Retina (tissue), 1 donor: Measurements from ENCODE around the gene NBPF6.
"Not testable (repeated sequence)": the region's sequence is repeated elsewhere in the genome, so short reads cannot be mapped to it uniquely, and the experiment has no call there.

Experiments used
- DNase-seq: peaks from one replicate; pipeline ENCODE4 v3.0.0-alpha.2; 2016

NBPF6 gene

DNA sequence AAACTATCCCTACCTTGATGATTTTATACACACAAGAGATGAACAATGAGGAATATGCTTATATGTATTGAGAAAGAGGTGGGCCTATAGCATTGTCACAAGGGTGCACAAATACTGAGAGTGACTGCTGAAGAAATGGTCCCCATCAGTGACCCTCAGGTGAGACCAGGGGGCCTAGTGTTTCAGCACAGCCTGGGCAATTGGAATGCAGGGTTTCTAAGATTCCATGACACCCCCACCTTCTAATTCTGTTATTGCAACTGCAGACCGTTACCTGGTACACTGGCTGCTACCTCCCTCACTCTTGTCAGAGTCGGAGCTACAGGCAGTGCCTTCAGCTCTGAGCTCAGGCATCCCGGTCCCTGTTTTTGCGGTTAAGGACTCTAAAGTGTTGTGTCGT, at the start of gene NBPF6:
Gene NBPF6 (plus strand): TSS at position 301 of the 400 bp plus-strand sequence. CDS start 259 bp downstream, outside the sequence.
- DNase-seq, result not testable (repeated sequence)

DNA sequence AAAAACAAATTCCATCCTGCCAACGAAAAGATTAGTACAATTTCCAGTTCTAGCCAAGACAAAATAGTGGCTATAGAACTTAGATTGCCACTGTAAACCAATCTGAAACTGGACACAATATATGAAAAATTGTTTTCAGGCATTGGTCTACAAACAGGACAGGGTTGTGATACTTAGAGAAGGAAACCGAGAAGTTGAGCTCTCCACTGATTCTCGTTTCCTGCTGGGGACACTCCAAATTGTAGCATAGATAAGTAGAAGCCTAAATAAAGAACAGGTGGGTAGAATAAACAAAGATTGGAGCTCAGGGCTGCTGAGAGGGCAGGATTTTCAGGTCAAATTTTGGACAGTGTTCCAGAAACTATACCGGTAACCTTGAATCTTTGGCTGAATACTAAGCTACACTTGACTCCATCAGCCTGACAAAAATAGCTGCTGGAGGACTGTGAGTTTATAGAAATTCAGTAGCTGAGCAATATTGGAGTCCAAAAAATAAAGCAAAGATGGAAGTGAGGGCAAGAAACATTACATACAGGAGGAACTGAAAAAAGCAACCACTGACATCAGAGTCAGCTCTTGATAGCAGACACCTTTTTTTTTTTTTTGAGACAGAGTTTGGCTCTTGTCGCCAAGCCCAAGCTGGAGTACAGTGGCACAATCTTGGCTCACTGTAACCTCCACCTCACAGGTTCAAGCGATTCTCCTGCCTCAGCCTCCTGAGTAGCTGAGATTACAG, 38.9 kb upstream of the NBPF6 start:
- not testable (repeated sequence) for DNase-seq

- DNase-seq, result not testable (repeated sequence)
Observed at GRCh38 chr1:108420129-108420528, 30.0 kb upstream of the NBPF6 start.

DNA sequence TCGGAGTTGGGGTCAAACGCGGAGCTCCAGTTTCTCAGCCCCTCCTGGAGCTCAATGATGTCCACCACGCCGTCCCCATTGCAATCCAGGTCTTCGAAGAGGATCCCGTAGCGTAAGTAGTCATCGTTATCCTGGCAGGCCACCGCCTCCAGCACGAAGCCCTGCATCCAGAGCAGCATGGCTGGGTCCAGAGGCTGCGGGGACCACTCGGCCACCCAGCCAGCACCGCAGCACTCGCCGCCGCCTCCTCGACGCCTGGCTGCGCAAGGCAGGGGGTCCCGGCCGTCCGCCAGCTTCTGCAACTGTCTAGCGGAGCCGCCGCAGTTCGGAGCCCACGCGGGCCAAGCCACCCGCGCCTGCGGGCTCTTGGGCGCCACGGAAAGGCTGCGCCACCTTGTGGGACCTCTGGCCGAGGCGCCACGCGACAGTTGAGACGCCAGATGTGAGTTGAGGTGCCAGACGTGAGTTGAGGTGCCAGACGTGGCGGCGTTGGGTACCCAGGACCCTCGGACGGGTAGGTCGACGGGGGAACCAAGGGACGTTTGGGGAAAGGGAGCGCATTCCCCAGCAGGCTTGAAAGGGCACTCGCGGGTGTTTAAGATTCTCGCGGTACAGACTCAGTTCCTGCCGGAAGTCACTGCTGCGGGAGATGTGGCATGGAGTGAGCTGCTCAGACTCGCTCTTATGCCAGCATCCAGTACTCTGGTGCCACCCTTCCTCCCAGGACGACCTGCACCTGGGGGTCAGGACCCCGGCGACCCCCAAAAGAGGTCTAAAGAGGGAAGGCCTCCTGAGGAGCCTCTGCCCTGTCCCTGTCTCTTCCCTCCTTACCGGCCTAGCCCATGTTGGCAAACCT, 28.9 kb upstream of the NBPF6 start:
- DNase-seq, result not testable (repeated sequence)

- not testable (repeated sequence) for DNase-seq
Observed at GRCh38 chr1:108426877-108427276, 23.3 kb upstream of the NBPF6 start.

DNA sequence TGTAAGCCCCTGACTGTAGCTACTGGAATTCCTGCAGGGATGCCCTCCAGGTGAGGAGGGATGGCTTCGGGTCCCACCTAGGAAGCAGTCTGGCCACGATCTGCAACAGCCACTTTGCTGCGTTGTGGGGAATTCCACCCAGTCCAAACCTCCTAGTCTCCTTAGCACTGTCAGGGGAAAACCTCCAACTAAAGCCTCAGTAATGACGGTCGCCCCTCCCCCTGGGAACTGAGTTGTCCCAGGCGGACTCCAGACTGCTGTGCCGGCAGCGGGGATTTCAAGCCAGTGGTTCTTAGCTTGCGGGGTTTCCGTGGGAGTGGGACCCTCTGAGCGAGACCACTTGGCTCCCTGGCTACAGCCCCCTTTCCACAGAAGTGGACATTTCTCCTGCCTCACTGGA, 18.1 kb upstream of the NBPF6 start:
- DNase-seq, result not testable (repeated sequence)

DNA sequence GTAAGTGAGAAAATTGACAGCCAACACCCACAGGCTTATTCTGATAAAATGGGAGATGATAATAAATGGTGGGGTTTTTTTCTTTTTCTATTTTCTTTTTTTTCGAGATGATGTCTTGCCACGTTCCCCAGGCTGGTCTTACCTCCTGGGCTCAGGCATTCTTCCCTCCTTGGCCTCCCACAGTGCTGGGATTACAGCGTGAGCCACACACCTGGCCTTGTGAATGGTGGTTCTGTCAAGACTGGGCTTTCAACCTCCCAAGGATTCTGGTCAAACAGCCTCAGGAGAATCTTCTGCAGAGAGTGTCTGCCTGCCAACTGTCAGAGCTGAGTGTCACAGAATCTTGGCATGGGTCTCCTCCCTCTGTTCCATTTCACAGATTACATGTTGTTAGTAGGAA, 16.7 kb upstream of the NBPF6 start:
- DNase-seq, result not testable (repeated sequence)

DNA sequence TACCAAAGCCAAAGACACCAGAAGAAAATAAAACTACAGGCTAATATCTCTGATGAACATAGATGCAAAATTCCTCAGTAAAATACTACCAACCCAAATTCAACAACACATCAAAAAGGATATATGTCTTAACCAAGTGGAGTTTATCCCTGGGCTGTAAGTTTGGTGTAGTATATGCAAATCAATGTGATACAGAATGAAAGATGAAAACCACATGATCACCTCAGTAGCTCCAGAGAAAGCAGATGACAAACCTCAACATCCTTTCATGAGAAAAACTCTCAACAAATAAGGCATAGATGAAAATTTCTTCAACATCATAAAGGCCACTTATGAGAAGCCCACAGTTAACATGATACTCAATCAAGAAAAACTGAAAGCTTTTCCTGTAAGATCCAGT, 11.6 kb upstream of the NBPF6 start:
- not testable (repeated sequence) for DNase-seq

- DNase-seq, result not testable (repeated sequence)
Observed at GRCh38 chr1:108454521-108454920, 4.4 kb downstream of the NBPF6 start.

DNA sequence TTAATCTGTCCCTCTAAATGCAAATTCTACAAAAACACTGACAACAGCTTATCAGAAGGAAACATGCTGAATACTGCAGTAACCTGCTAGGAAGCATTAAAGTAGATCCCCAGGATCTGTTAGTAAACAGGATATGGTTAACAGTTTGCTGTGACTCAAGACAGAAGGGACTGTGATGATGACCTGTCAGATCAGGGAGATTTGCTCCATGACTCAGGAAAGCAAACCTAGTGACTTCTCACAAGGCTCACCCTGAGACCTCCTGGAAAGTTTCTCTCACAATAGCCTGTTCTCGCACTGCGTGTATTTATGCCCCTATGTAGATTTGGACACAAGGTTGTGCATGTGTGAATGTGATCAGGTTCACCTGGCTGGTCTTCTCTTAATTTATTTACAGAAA, 8.5 kb downstream of the NBPF6 start:
- DNase-seq, result not testable (repeated sequence)

GRCh38 chr1:108461758-108462157, 11.6 kb downstream of the NBPF6 start:
- DNase-seq, result not testable (repeated sequence)

- not testable (repeated sequence) for DNase-seq
Observed at GRCh38 chr1:108463962-108464361, 13.8 kb downstream of the NBPF6 start.

DNA sequence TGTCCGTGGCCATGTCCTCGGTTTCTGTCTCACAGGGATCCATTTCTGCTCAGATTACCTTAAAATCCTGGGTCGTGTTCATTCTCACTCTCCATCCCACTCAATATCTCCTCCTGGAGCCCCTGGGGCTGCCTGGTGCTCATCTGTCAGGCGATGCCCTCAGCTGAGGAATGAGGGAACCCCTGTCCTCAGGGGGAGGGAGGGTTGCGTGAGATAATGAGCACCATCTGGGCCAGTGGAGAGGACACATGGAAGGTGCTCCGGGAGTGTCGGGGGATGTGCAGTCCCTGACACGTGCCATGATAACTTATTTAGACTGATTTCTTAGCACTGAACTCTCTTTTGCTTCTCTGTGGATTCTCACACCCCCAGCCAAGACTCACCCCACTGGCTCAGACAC, 16.0 kb downstream of the NBPF6 start:
- not testable (repeated sequence) for DNase-seq

GRCh38 chr1:108467155-108467554, 17.0 kb downstream of the NBPF6 start:
- DNase-seq, result not testable (repeated sequence)

GRCh38 chr1:108470750-108471149, 20.6 kb downstream of the NBPF6 start:
- not testable (repeated sequence) for DNase-seq

- DNase-seq, result not testable (repeated sequence)
Observed at GRCh38 chr1:108474516-108474915, 24.4 kb downstream of the NBPF6 start.

DNA sequence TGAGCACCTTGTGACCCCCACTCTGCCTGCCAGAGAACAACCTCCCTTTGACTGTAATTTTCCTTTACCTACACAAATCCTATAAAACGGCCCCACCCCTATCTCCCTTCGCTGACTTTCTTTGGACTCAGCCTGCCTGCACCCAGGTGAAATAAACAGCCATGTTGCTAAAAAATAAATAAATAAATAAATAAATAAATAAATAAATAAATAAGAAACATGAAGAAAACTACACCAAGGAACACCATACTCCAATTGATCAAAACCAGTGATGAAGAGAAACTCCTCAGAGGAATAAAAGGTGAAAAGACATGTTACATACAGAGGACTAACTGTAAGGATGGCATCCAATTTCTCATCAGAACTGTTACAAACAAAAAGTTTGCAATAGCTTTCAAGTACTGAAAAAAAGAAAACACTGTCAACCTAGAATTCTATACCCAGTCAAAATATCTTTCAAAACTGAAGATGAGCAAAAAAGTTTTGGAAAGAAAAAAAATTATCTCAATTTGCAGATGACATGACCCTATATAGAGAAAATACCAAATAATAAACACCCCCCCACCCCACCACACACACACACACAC, 28.4 kb downstream of the NBPF6 start:
- no peak for DNase-seq

- DNase-seq, result no peak
Observed at GRCh38 chr1:108482708-108483107, 32.6 kb downstream of the NBPF6 start.

- not testable (repeated sequence) for DNase-seq
Observed at GRCh38 chr1:108485990-108486389, 35.8 kb downstream of the NBPF6 start.

GRCh38 chr1:108486707-108487106, 36.6 kb downstream of the NBPF6 start:
- DNase-seq, result not testable (repeated sequence)

GRCh38 chr1:108495008-108495407, 44.9 kb downstream of the NBPF6 start:
- DNase-seq, result not testable (repeated sequence)

DNA sequence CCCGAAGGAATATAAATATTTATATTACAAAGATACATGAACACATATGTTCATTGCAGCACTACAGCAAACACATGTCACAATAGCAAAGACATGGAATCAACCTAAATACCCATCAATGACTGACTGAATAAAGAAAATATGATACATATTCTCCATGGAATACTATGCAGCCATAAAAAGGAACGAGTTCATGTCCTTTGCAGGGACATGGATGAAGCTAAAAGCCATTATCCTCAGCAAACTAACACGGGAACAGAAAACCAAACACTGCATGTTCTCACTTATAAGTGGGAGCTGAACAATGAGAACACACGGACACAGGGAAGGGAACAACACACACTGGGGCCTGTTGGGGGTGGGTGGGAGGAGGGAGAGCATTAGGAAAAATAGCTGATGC, 46.7 kb downstream of the NBPF6 start:
- not testable (repeated sequence) for DNase-seq

GRCh38 chr1:108502138-108502537, 52.0 kb downstream of the NBPF6 start:
- DNase-seq, result no peak
